ENCODE measurements around the gene CFP.

GRCh38 chrX:47658684-47659420, 29.1 kb upstream of the CFP start, which contains the start of gene UXT:
- no peak for TF ChIP-seq CTCF (IDR thresholded peaks at IDR 0.05)
- no peak for TF ChIP-seq EZH2 (IDR thresholded peaks at IDR 0.05)
- TF ChIP-seq EZH2phosphoT487 (IDR thresholded peaks at IDR 0.05): no peak
